Activated naive CD8-positive, alpha-beta T cell treated with anti-CD3 and anti-CD28 coated beads for 36 hours (primary cell): ENCODE measurements around the gene POLR3H. TPM values are rescaled to one million over a fixed set of nuclear protein-coding genes. Genes with fewer than 3 reads are reported as not detected.

Source experiments
- DNase-seq: peaks from one replicate; pipeline ENCODE4 v3.0.0; 2021
- H3K27ac Mint-ChIP-seq: one replicate; pipeline ENCODE4 v1.8.0; 2022; ENCODE audit warnings: mild to moderate bottlenecking, moderate library complexity, mixed read lengths
- H3K27me3 Mint-ChIP-seq: one replicate; pipeline ENCODE4 v1.8.0; 2022; ENCODE audit warnings: mild to moderate bottlenecking, mixed read lengths
- H3K36me3 Mint-ChIP-seq: one replicate; pipeline ENCODE4 v1.8.0; 2021; ENCODE audit warnings: mild to moderate bottlenecking, mixed read lengths
- H3K4me1 Mint-ChIP-seq: one replicate; pipeline ENCODE4 v1.8.0; 2021; ENCODE audit warnings: mixed read lengths
- H3K4me3 Mint-ChIP-seq: one replicate; pipeline ENCODE4 v1.8.0; 2022; ENCODE audit warnings: mild to moderate bottlenecking, moderate library complexity, mixed read lengths
- H3K9me3 Mint-ChIP-seq: one replicate; pipeline ENCODE4 v1.8.0; 2022; ENCODE audit warnings: mixed read lengths
- total RNA-seq, 2 experiments: library from RNA; stranded (reverse); gene quantifications; one replicate each; pipeline ENCODE4 v1.2.3, GENCODE V29; 2021

The POLR3H gene
- total RNA-seq, 2 experiments from 2014 or later, result 69.2 to 70.1 TPM

DNA sequence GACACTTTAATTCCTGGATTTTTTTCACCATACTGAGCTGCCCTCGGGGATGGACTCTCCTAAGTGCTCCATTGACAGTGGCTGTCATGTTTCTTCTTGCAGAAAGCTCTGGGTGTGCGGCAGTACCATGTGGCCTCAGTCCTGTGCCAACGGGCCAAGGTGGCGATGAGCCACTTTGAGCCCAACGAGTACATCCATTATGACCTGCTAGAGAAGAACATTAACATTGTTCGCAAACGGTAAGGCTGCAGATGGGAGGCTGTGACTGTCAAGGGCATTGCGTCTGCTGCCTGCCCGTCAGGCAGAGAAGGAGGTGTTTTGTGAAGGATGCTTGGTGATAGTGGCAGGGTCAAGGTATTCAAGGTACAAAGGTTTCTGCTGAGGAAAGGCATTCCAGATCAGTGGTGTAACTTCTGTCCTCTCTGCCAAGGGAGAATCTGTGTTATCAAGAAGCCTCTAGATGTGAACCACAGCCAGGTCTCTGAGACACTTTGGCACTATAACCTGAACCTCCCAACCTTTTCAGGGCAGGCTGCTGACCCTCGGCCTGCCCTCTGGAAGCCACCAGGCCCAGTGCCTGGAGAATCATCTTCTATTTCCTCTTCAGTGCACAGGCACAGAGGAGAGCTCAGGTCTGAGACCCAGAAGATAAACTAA, 44.5 kb downstream of the POLR3H start:
- Mint-ChIP-seq H3K4me3 (no peak overlapping the region), H3K27me3 (no peaks in the 10 kb centered on the region), H3K4me1 (no peaks in the 10 kb centered on the region), H3K27ac (no peak overlapping the region), H3K36me3 (peaks cover 10% of the 10 kb centered on the region), H3K9me3 (no peaks in the 10 kb centered on the region)
- DNase-seq, result no peak

DNA sequence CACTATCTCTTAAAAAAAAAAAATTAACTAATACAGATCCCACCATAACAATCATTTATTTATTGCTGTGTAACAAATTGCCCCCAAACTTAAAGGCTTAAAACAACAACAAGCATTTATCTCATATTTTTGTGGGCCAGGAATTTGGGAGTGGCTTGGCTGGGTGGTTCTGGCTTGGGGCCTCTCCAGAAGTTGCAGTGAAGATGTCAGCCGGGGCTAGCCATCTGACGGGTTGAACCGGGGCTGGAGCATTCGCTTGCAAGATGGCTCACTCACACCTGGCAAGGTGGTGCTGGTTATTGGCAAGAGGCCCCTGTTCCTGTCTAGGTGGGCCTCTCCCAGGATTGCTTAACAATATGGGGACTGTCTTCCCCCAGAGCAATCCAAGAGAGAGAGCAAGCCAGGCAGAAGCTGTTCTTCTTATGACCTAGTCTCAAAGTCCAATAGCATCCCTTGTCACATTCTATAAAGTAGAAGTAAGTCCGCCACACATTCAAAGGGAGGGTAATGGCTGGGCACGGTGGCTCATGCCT, 45.9 kb downstream of the POLR3H start:
- H3K4me3 Mint-ChIP-seq, result no peak overlapping the region
- H3K9me3 Mint-ChIP-seq, result no peaks in the 10 kb centered on the region
- DNase-seq, result no peak
- H3K4me1 Mint-ChIP-seq, result peaks cover 2% of the 10 kb centered on the region
- peaks cover 10% of the 10 kb centered on the region for H3K36me3 Mint-ChIP-seq
- H3K27me3 Mint-ChIP-seq, result no peaks in the 10 kb centered on the region
- no peak overlapping the region for H3K27ac Mint-ChIP-seq

DNA sequence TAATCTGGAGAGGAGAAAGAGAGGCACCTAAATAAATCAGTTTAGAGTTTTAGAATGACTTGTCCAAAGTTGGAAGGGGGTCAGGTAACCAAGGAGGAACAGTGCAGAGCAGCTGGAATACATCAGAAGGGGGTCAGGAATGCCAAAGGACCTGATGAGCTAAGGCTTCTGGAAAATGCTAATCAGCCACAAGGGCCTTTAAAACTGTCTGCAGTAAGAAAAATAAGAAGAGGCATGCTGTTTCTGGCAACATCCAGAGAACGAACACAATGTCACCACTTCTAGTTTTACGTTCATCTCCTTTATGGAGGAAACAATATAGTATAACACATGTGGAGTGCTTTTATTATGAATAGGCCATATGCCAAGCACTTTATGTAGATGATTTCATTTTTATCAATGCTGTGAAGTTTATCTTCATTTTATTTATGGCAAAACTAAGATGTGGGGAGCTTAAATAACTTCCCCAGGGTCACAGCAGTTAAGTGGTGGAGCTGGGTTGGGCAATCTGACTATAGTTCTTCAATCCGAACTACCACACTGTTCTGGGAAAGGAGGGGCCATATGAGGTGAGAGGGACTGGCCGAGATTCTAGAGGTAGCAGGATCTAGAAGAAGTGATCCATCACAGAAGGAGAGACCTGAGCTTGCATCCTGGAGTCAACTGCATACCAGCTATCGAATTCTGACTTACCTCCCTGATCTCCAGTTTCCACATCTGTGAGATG, 52.7 kb downstream of the POLR3H start:
- no peak overlapping the region for H3K27ac Mint-ChIP-seq
- no peaks in the 10 kb centered on the region for H3K9me3 Mint-ChIP-seq
- H3K4me3 Mint-ChIP-seq, result no peak overlapping the region
- H3K36me3 Mint-ChIP-seq, result no peaks in the 10 kb centered on the region
- no peak for DNase-seq
- H3K4me1 Mint-ChIP-seq, result peaks cover 21% of the 10 kb centered on the region
- H3K27me3 Mint-ChIP-seq, result no peaks in the 10 kb centered on the region

DNA sequence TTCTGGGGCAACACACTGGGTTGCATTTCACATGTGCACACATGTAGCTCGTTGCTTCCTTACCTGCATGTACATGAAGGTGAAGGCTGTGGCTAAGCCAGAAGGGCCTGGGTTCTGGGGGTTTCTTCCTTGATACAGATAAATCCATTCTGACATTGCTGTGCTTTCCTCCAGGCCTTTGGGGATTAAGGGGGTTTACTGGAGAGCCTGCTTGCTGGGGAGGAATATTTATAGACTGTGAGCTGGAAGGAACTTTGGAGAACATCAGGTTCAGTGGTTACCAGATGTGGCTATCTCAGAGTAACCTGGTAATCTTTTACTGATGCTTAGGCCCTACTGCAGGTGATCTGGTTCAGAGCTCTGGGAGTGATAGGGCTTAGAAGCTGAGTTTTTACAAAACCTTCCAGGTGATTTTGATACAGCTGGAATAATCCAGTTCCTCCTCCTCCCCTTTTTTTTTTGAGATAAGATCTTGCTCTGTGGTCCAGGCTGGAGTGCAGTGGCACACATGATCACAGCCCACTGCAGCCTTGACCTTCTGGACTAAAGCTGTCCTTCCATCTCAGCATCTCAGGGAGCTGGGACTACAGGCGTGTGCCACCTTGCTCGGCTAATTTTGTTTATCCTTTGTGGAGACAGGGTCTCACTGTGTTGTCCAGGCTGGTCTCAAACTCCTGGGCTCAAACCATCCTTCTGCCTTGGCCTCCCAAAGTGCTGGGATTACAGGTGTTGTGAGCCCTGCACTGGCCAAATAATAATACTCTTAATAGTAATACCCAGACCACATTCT, 55.5 kb downstream of the POLR3H start:
- Mint-ChIP-seq H3K4me1 (peaks cover 25% of the 10 kb centered on the region), H3K36me3 (peaks cover under 1% of the 10 kb centered on the region), H3K4me3 (no peak overlapping the region), H3K9me3 (no peaks in the 10 kb centered on the region), H3K27me3 (no peaks in the 10 kb centered on the region), H3K27ac (no peak overlapping the region)
- DNase-seq, result no peak

DNA sequence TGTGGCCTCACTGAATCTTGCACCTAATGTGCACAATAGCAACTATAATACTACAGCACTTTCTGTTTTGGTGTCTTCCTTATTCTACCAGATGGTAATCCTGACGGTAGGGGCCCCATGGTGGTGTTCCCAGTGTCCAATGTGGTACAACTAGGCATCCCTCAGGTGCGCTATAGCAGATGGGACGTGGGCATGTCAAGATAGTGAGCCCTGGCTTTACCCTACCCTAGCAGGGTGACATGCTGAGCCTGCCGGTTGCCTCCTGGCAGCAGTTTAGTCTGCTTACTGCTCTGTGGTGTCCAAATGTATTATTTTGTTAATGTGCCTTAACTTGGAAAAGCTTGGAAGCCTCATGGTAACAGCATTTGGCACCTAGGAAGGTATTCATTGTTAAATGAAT, 56.2 kb downstream of the POLR3H start:
- peaks cover 24% of the 10 kb centered on the region for H3K4me1 Mint-ChIP-seq
- H3K27me3 Mint-ChIP-seq, result no peaks in the 10 kb centered on the region
- H3K27ac Mint-ChIP-seq, result no peak overlapping the region
- H3K4me3 Mint-ChIP-seq, result no peak overlapping the region
- DNase-seq, result no peak
- H3K36me3 Mint-ChIP-seq, result peaks cover 2% of the 10 kb centered on the region
- no peaks in the 10 kb centered on the region for H3K9me3 Mint-ChIP-seq

DNA sequence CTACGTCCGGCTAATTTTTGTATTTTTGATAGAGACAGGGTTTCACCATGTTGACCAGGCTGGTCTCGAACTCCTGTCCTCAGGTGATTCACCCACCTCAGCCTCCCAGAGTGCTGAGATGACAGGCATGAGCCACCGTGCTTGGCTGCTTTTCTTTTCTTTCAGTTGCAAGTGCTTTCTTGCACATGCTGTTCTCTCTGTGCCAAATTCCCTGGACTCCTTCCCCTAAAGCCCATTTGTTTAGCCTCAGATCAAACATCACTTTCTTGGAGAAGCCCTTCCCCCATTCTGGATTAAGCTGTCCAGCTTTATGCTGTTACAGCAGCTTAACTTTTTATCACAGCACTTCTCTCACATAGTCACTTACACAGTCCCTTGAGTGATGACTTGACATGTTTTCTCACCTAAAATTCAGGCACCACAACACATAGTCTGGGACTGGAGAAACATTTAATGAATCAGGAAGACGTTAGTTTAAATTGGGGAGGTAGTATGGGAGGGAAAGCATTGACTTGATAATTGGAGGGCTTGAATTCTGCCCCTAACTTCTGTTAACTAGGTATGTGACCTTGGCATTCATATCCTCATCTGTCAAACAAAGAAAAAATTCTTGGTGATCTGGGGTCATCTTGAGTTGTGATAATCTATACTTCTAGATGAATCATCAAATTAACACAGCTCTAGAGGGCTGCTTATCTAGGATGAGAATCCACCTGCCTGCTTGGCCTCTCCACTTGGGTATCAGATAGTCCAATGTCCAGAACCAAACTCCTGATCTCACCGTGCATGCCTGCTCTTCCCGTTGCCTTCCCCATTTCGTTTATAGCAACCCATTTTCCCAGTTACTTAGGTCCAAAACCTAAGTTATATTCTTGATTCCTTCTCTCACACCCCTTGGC, 57.0 kb downstream of the POLR3H start:
- no peaks in the 10 kb centered on the region for H3K27me3 Mint-ChIP-seq
- peaks cover 2% of the 10 kb centered on the region for H3K36me3 Mint-ChIP-seq
- H3K4me3 Mint-ChIP-seq, result no peak overlapping the region
- H3K4me1 Mint-ChIP-seq, result peaks cover 27% of the 10 kb centered on the region
- no peak for DNase-seq
- no peak overlapping the region for H3K27ac Mint-ChIP-seq
- no peaks in the 10 kb centered on the region for H3K9me3 Mint-ChIP-seq

DNA sequence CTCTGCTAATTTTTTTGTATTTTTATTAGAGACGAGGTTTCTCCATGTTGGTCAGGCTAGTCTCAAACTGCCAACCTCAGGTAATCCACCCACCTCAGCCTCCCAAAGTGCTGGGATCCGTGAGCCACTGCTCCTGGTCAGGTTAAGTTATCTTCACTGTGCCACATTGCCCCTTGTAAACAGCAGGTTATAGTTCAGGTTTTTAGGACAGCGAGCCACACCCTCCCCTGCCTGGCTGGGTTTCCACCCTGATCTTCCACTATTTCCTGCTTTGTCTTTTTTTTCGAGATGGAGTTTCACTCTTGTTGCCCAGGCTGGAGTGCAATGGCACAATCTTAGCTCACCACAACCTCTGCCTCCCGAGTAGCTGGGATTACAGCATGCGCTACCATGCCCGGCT, 59.2 kb downstream of the POLR3H start:
- Mint-ChIP-seq H3K27me3 (no peaks in the 10 kb centered on the region), H3K36me3 (peaks cover 2% of the 10 kb centered on the region), H3K4me3 (no peak overlapping the region), H3K9me3 (no peaks in the 10 kb centered on the region), H3K27ac (no peak overlapping the region), H3K4me1 (peaks cover 32% of the 10 kb centered on the region)
- no peak for DNase-seq

DNA sequence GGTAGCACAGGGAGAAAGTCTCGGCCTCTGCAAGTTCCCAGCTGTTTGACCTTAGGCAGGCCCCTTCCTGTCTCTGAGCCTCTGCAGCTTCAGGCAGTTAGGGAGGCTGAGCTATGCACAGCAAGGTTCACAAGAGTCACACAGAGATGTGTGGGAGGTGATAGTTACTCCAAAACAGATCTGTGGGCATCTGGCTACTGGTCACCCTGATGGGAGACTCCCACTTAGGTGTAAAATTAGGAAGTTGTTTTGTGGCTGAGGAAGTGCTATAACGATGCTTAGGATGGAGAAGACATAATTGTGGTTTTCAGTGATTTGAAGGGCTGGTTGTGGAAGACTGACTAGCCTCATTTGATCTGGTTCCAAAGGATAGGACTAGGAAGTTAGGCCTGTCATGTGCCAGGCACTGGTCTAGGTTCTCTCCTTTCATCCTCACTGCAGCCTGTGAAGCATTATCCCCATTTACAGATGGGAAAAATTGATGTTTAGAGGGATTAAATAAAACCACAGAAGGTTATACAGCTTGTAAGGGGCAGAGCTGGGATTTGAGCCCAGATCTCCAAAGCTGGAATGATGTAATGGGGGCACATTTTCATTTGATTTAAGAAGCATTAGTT, 61.8 kb downstream of the POLR3H start:
- DNase-seq, result no peak
- no peak overlapping the region for H3K4me3 Mint-ChIP-seq
- no peaks in the 10 kb centered on the region for H3K9me3 Mint-ChIP-seq
- H3K36me3 Mint-ChIP-seq, result peaks cover 2% of the 10 kb centered on the region
- H3K27ac Mint-ChIP-seq, result no peak overlapping the region
- peaks cover 34% of the 10 kb centered on the region for H3K4me1 Mint-ChIP-seq
- H3K27me3 Mint-ChIP-seq, result no peaks in the 10 kb centered on the region

DNA sequence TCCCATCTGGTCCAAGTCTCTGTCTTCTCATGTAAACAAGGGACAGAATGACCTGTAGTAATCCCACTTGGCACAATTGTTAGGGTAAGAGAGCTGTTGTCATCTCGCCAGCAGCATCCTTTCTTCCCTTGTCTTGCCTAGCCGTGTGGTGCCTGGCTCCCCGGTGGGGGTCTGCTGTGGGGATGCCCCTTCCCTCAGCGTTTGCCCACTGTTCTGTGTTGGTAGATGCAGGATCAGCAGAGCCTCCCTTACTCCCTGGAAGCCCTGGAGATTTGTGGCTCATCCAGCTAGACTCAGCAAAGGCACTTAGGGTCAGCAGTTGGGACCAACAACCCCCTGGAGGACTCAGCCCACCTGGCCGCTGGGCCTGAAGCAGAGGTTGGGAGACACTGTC, 62.3 kb downstream of the POLR3H start:
- Mint-ChIP-seq H3K4me1 (peaks cover 31% of the 10 kb centered on the region), H3K36me3 (peaks cover 2% of the 10 kb centered on the region), H3K4me3 (no peak overlapping the region), H3K9me3 (no peaks in the 10 kb centered on the region), H3K27me3 (no peaks in the 10 kb centered on the region), H3K27ac (peak overlapping the region; percentile 7)
- no peak for DNase-seq

DNA sequence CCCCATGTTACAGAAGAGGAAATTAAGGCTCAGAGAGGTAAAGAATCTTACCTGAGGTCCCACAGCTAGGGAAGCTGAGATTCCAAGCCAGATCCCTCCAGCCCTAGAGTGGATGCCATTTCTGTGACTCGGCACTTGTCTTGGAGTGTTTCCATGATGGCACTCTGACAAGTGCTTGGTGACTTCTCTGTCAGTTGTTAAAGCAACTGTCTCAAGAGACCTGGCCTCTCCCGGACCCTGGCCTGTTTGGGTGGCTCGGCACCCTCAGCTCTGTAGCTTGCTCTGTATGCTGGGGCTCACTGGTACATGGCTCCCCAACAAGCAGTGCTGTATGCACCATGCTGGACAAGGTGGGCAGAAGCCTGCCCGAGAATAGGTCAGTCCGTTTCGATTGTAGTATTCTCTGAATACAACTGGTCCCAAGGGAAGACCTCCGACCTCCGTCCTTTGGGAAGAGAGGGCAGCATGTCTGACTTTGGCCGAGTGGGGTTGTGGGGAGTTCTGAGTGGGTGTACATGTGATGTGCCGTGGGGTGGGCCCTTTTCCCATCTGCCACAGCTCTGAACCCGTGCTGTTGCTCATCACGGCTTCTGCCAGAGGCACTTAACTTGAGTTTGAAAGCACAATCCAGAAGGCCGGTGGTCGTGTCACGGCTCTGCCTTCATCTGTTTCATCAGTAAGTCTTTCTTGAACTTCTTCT, 63.0 kb downstream of the POLR3H start:
- peaks cover 2% of the 10 kb centered on the region for H3K36me3 Mint-ChIP-seq
- H3K27ac Mint-ChIP-seq, result no peak overlapping the region
- H3K9me3 Mint-ChIP-seq, result no peaks in the 10 kb centered on the region

DNA sequence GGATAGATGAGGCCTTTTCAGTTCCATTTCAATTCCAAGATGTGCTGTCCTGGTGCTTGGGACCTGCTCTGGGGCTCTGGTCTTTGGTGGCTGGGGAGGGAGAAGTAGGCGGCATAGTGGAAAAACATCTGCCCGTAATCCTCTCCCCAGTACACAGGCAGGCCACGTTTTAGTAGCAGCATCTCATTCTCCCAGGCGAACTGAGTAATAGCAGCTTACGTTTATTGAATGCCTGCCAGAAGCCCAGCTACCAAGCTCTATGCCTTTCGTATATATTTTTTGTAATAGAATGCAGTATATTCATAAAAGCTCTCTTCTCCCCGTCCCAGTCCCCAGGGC, 63.9 kb downstream of the POLR3H start:
- Mint-ChIP-seq H3K4me1 (peaks cover 26% of the 10 kb centered on the region), H3K36me3 (peaks cover 2% of the 10 kb centered on the region), H3K4me3 (no peak overlapping the region), H3K27ac (no peak overlapping the region), H3K27me3 (no peaks in the 10 kb centered on the region), H3K9me3 (no peaks in the 10 kb centered on the region)
- no peak for DNase-seq

More for the DNA sequence above, 63.0 kb downstream of the POLR3H start:
- peaks cover 31% of the 10 kb centered on the region for H3K4me1 Mint-ChIP-seq
- H3K4me3 Mint-ChIP-seq, result no peak overlapping the region
- DNase-seq, result no peak
- no peaks in the 10 kb centered on the region for H3K27me3 Mint-ChIP-seq

DNA sequence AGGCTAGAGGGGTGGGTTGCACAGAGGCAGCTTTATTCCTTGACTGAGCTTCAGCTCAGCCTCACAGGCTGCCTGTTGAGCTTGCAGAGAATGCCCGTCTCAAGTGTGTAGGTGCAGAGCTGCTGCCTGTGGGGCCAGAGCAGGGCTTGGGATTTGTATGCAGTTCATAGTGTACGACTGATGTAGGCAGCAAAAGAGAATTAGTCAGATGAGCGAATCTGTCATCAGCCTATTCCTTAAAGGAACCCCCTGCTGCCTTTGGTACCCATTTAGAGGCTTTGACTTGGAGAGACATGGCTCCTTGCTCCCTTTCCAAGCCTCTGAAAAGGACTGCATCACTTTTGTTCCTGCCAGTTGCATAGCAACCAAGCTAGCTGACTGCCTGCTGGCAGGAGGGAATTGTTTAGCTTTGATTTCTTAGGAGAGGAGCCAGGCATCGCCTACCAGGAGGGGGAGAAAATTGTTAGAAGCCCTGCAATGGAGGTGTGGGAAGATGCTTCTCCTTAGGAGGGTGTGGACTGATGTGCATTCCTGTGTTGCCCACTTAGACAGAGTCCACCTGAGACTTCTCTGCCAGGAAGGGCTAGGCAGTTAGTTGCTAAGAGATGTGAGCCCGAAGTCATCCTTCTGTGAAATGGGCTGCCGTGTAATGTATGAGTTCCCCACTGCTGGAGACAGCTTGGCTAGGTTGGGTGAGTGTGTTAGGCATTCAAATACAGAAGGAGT, 64.4 kb downstream of the POLR3H start:
- H3K4me1 Mint-ChIP-seq, result peaks cover 26% of the 10 kb centered on the region
- H3K36me3 Mint-ChIP-seq, result peaks cover 2% of the 10 kb centered on the region
- H3K9me3 Mint-ChIP-seq, result no peaks in the 10 kb centered on the region
- DNase-seq, result no peak
- H3K4me3 Mint-ChIP-seq, result no peak overlapping the region
- H3K27me3 Mint-ChIP-seq, result no peaks in the 10 kb centered on the region
- no peak overlapping the region for H3K27ac Mint-ChIP-seq

DNA sequence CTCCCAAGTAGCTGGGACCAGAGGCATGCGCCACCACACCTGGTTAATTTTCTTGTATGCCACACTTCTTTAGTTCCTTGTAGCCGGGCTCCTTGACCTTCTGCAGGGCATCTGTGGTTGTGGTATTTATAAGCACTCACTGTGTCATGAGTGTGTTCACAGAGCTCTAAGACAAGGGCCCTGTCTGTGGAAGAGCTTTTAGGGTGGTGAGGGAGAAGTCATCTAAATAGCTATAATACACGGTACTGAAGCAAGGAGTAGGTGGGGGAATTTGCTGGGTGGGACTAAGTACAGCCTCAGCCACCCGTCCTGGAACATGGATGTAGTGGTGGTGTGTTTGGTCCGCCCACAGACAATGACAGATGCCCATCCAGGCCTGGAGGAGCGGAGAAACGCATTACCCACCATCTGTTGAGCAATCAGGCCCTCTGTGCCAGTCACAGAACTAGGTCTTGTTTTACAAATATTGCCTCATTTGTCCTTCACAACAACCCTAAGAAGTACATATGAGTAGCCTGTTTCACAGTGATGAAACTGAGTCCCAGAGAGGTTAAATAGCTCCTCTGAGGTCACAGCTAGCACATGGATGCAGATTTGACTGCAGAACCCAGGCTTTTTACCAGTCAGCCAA, 65.3 kb downstream of the POLR3H start:
- no peaks in the 10 kb centered on the region for H3K9me3 Mint-ChIP-seq
- peaks cover 28% of the 10 kb centered on the region for H3K4me1 Mint-ChIP-seq
- peaks cover 2% of the 10 kb centered on the region for H3K36me3 Mint-ChIP-seq
- DNase-seq, result no peak
- H3K4me3 Mint-ChIP-seq, result no peak overlapping the region
- peak overlapping the region; percentile 31 for H3K27ac Mint-ChIP-seq
- H3K27me3 Mint-ChIP-seq, result no peaks in the 10 kb centered on the region
